GM12801 (cell line): ENCODE results near the gene SLX9.

Source experiments
- CTCF ChIP-seq: IDR thresholded peaks from one replicate; pipeline ENCODE4 v1.5.1; 2011; ENCODE audit warnings: control low read depth; ENCODE audit not compliant: insufficient read length; ENCODE audit errors: extremely low read depth

Gene SLX9

DNA sequence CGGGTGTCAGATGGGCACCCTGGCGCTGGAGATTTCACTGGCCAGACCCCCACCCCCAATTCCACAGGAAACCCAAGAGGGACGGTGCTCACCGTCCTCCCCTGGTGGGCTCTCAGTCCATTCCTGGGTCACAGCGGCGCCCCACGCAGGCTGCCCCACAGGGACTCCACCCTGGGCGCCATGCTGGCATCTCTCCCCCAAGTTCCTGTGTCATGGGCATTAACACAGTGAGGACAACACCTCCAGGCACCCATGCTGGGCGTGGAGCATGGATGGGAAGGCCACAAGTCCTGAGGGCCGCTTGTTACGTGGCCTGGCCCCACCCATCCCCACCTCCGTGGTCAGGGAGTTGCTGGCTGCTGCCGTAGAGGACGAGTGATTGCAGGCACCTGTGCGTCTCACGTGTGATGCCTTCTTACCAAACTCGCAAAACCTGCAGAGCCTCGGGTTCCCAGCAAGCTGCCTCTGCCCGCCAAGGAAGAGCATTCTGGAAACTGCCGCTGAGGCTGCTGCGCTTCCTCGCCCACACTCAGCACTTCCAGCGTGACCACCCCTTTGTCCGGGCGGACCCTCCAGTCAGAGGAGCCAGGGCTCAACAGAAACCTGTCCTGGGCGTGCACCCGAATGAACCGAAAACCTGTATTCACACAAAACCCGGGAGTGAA is 60.3 kb downstream of the SLX9 start:
- no peak for TF ChIP-seq CTCF

- no peak for TF ChIP-seq CTCF
Measured at GRCh38 chr21:45000637-45001133, 60.9 kb downstream of the SLX9 start.

DNA sequence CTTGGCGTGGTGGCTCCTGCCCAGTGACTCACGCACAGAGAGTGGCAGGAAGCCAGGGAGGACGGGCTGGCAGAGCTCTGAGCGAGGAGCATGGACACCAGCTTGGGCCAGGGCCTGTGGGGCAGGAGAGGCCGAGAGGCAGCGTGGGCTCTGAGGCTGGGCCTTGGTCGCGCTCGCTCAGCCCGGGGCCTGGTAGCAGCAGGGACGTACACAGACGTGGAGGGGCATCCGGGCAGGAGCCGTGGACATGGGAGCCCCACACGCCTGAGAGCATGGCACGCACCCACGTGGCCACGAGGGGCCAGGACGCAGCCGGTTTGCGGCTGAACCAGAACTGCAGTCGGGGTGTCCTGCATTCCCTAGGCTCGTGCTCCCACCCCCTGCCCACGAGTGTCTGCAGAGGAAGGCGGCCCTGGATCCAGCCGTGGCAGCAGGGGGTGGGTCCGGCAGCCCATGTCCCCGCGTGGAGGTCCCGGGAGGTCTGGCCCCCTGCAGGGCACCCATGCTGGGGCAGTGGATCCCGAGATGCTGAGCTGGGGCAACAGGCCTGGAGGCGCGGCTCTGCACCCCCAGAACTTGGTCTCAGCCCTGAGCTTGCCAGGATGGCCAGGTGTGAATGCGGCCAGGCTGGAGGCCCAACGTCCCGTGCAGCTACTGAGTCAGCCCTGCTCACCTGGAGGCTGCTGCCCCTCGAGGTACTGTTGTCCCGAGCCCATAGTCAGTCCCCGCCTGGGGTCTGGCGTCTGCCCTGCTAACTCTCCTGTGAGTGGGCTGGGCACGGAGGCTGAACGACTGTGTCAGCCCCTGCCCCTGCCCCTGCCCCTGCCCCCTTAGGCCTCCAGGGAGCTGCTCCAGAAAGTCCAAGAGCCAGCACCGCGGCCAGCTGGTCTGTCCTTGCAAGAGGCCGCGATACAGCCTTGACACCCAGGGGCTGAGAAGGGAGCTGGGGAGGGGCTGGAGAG is 61.6 kb downstream of the SLX9 start:
- no peak for TF ChIP-seq CTCF

DNA sequence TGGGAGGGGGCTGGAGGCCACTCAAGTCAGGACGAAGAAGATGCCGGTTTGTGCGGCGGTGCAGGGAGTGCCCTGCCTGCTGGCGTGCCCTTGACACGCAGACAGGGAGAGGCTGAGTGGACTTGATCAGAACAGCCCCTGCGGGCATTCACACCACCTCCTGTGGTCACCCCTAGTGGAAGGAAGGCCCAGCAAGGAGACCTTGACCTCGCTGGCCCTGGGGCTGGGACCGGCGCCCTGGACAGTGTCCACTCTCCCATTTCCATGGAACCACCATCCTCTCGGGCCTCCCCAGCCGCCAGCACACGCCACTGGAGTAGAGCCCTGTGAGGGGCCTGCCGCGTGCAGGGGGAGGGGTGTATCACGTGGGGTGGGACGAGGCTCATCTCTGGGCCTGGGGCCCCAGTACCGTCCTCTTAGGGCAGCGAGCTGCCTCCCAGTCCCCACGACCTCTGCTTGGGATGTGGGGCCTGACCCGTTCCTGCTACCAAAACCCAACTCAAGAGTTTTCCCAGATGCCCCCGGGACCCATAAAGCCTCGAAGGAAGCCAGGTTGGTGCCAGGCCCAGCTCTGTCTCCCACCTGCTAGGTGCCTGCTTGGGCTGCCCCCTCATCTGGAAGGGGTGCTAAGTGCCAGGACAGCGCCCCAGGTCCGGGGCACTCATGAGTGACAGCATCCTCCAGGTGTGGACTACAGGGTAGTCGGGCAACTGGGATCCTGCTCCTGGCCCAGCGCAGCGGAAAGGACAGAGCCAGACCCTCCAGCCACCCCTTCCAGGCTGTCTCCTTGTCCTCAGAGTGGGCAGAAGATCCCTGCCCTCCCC is 62.8 kb downstream of the SLX9 start:
- no peak for TF ChIP-seq CTCF

GRCh38 chr21:45003331-45004058 is 63.7 kb downstream of the SLX9 start:
- no peak for TF ChIP-seq CTCF

DNA sequence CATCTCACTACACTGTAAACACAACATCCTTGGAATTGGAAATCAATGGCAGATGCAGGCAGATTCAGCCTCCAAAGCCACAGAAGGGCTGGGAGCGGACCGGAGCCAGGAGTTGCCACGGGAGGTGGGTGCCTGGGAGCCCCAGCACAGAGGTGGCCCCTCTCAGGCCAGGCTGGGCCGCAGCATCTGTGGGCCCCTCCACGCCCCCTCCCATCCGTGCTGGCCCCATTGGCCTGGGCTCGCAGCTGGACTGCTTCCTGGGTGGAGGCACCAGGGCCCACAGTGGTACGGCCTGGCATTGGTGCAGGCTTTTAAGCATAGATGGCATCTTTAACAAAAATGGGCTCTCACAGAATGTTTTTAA is 64.2 kb downstream of the SLX9 start:
- TF ChIP-seq CTCF, result no peak
